Measurements from ENCODE around the gene ANKLE1.

The ANKLE1 gene

DNA sequence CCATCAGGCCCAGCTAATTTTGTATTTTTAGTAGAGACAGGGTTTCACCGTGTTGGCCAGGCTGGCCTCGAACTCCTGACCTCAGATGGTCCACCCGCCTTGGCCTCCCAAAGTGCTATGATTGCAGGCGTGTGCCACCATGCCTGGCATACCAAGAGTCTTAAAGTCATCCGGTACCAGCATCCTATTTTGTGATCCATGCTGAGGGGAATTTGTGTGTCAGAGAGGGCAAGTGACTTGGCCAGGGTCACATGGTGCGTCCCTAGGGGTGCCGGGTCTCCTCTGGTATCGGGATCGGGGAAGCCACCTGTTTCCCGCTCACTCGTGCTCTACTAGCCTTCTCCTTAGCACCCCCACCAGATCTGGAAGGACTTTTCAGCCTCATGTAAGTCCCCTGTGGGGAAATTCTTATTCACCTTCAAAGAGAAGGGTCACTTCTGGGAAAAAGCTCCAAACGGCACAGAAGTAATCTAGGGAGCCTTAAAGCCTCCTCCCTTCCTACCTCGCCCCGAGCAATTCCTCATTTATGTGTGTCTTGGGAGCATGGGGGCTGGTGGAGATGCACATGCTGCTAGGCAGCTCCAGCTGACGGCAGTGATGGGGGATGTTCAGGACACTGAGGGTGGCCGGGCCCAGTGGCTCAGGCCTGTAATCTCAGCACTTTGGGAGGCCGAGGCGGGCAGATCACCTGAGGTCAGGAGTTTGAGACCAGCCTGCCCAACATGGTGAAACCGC is 6.1 kb upstream of the ANKLE1 start:
- H3K4me3 ChIP-seq (ENCODE audit: low read depth, low read length), result no peak overlapping the region
- POLR2A ChIA-PET, result no interaction called here
- CTCF ChIA-PET, result interaction anchor here (1.5 kb wide), 1 partner anchor 15 kb away, joined by 3 read pairs; no protein-coding TSS in a partner anchor
- DNase-seq (ENCODE audit: low read depth, low spot score), result no peak
- TF ChIP-seq, protein P1, sequence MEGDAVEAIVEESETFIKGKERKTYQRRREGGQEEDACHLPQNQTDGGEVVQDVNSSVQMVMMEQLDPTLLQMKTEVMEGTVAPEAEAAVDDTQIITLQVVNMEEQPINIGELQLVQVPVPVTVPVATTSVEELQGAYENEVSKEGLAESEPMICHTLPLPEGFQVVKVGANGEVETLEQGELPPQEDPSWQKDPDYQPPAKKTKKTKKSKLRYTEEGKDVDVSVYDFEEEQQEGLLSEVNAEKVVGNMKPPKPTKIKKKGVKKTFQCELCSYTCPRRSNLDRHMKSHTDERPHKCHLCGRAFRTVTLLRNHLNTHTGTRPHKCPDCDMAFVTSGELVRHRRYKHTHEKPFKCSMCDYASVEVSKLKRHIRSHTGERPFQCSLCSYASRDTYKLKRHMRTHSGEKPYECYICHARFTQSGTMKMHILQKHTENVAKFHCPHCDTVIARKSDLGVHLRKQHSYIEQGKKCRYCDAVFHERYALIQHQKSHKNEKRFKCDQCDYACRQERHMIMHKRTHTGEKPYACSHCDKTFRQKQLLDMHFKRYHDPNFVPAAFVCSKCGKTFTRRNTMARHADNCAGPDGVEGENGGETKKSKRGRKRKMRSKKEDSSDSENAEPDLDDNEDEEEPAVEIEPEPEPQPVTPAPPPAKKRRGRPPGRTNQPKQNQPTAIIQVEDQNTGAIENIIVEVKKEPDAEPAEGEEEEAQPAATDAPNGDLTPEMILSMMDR (IDR thresholded peaks at IDR 0.05; ENCODE audit: insufficient read depth, low read length, missing control alignments), result no peak

DNA sequence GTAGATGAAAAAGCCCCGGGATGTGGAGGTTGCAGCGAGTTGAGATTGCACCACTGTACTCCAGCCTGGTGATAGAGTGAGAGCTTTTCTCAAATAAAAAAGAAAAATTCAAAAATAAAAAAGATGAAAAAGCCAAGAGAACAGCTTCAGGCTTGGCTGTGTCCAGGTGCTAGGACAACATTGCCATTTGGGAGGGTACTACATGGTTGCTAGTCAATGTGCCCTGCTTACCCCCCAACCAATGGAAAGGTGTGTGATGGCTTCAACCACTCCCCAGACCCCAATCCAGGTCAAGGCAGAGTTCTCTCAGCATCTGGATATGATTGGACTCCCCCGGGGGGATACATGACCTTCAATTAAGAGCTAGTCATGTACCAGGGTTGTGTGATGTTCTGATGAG is 2.3 kb upstream of the ANKLE1 start:
- TF ChIP-seq, protein P1 (IDR thresholded peaks at IDR 0.05; ENCODE audit: insufficient read depth, low read length, missing control alignments), result no peak
- no peak overlapping the region for H3K4me3 ChIP-seq (ENCODE audit: low read depth, low read length)
- no peak for DNase-seq (ENCODE audit: low read depth, low spot score)
- ChIA-PET POLR2A (no interaction called here), CTCF (interaction anchor here (1.0 to 6.9 kb wide), 5 partner anchors 9 to 213 kb away, joined by 4 to 80 read pairs (median 7); no protein-coding TSS in a partner anchor)

DNA sequence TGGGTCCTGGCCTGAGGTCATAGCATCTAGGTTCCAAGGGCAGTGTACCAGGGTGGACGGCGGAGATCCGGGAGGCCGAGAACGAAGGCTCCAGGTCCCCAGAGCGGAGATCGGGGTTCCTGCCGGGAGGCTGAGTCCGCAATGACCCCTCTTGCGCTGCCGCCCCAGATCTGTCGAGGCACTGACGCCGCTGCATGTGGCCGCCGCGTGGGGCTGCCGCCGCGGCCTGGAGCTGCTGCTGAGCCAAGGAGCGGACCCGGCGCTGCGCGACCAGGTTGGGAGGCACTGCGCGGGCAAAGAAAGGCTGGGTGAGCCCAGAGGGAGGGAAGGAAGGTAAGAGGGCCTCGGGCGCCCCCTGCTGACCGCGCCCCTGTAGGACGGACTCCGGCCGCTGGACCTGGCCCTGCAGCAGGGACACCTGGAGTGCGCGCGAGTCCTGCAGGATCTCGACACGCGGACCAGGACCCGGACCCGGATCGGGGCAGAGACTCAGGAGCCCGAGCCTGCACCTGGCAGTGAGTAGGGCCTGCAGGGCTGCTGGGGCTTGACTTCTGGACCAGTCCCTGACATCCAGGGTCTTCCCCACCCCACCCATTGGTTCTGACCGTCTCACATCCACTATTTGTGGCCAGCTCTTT is 906 bp downstream of the ANKLE1 start:
- CTCF ChIA-PET, result interaction anchor here (0.8 to 6.9 kb wide), 28 partner anchors 9 to 510 kb away, joined by 3 to 80 read pairs (median 4); partner anchors contain the start of genes BABAM1, MRPL34, OCEL1 and USHBP1
- TF ChIP-seq, protein P1 (IDR thresholded peaks at IDR 0.05; ENCODE audit: insufficient read depth, low read length, missing control alignments), result peak; percentile 98
- no peak for DNase-seq (ENCODE audit: low read depth, low spot score)
- peak overlapping the region; percentile 45 for H3K4me3 ChIP-seq (ENCODE audit: low read depth, low read length)
- POLR2A ChIA-PET, result no interaction called here

DNA sequence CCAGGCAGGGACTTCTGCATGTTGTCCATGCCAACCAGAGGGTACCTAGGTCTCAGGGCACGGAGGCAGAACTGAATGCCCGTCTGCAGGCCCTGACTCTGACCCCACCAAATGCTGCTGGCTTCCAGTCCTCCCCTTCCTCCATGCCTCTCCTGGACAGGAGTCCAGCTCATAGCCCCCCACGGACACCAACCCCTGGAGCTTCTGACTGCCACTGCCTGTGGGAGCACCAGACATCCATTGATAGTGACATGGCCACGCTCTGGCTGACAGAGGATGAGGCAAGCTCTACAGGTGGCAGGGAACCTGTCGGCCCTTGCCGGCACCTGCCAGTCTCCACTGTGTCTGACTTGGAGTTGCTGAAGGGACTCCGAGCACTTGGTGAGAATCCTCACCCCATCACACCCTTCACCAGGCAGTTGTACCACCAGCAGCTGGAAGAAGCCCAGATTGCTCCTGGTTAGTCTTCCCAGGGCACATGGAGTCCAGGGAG is 1.8 kb downstream of the ANKLE1 start:
- no peak for DNase-seq (ENCODE audit: low read depth, low spot score)
- POLR2A ChIA-PET, result no interaction called here
- CTCF ChIA-PET, result interaction anchor here (0.7 to 6.9 kb wide), 24 partner anchors 8 to 511 kb away, joined by 3 to 80 read pairs (median 4); partner anchors contain the start of genes BABAM1, MRPL34 and USHBP1
- TF ChIP-seq, protein P1 (IDR thresholded peaks at IDR 0.05; ENCODE audit: insufficient read depth, low read length, missing control alignments), result no peak
- H3K4me3 ChIP-seq (ENCODE audit: low read depth, low read length), result no peak overlapping the region

DNA sequence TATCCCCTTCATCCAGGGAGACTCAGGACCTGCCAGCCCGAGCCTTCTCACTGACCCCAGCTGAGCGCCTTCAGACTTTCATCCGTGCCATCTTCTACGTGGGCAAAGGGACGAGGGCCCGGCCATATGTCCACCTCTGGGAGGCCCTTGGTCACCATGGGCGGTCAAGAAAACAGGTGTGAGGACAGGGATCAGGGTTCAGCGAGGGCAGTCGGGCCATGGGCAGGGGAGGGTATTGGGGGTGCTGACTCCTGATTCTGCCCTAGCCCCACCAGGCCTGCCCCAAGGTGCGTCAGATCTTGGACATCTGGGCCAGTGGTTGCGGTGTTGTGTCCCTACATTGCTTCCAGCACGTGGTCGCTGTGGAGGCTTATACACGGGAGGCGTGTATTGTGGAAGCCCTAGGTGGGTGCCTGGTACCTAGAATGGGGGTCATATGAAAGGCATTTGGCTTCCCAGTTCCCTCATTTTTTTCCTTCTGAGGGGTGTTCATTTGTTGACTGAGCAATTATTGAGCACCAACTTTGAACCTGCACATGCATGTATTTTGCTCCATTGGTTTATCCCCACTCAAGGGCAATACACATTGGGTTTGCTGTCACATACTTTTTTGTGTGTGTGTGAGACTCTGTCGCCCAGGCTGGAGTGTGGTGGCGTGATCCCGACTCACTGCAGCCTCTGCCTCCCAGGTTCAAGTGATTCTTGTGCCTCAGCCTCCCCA is 3.9 kb downstream of the ANKLE1 start:
- POLR2A ChIA-PET, result no interaction called here
- no peak overlapping the region for H3K4me3 ChIP-seq (ENCODE audit: low read depth, low read length)
- CTCF ChIA-PET, result interaction anchor here (0.6 to 6.9 kb wide), 4 partner anchors 80 to 220 kb away, joined by 3 to 44 read pairs (median 4); no protein-coding TSS in a partner anchor
- TF ChIP-seq, protein P1 (IDR thresholded peaks at IDR 0.05; ENCODE audit: insufficient read depth, low read length, missing control alignments), result no peak
- DNase-seq (ENCODE audit: low read depth, low spot score), result no peak

Data from AG04449 (cell line).